Caco-2 (cell line): ENCODE measurements around the gene PDE4D. TPM values are rescaled to one million over a fixed set of nuclear protein-coding genes. Genes with fewer than 3 reads are reported as not detected.

Experiments
- BruUV-seq: library from RNA; stranded (reverse); fragments of 400-500 nt; replicated peaks from 2 replicates; lab custom pipeline; 2021; lab: Mats Ljungman, UMichigan
- CTCF ChIA-PET: fragments of 300-600 bp; sonication (Branson Sonifier 250); formaldehyde crosslinking; loops from one replicate; lab custom pipeline; 2022; ENCODE audit warnings: antibody characterized with exemption; lab: Charles Lee
- POLR2A ChIA-PET: fragments of 300-600 bp; sonication (Branson Sonifier 250); formaldehyde crosslinking; loops from one replicate; lab custom pipeline; 2022; ENCODE audit warnings: antibody characterized with exemption; lab: Charles Lee
- DNase-seq, 2 experiments: peaks; one replicate each; pipeline versions ENCODE4 v3.0.0 to v3.0.0-alpha.2; 2020 to 2022
- H3K27me3 ChIP-seq: replicated peaks from 2 replicates; pipeline ENCODE4 v1.6.0; 2011; ENCODE audit warnings: low read length; ENCODE audit not compliant: control insufficient read depth, insufficient read depth
- H3K36me3 ChIP-seq: 2 replicates; pipeline ENCODE4 v1.5.1; 2011; ENCODE audit warnings: low read length; ENCODE audit not compliant: control insufficient read depth, insufficient read depth
- H3K4me1 ChIP-seq: fragments of 250-450 bp; sonication (Bioruptor Pico); 2 replicates; pipeline ENCODE4 v1.5.1; 2020; ENCODE audit warnings: mild to moderate bottlenecking
- H3K4me3 ChIP-seq: 2 replicates; pipeline ENCODE4 v1.5.1; 2011; ENCODE audit warnings: low read depth, mild to moderate bottlenecking, control low read depth, low read length
- H3K9me3 ChIP-seq: fragments of 250-450 bp; sonication (Bioruptor Pico); 2 replicates; pipeline ENCODE4 v1.5.1; 2020; ENCODE audit warnings: mild to moderate bottlenecking, moderate library complexity
- H3K27ac Mint-ChIP-seq: one replicate; pipeline ENCODE4 v1.8.0; 2022; ENCODE audit warnings: mixed read lengths; ENCODE audit not compliant: unreplicated experiment
- H3K27me3 Mint-ChIP-seq: one replicate; pipeline ENCODE4 v1.8.0; 2022; ENCODE audit warnings: mixed read lengths; ENCODE audit not compliant: insufficient read depth, unreplicated experiment
- H3K36me3 Mint-ChIP-seq: one replicate; pipeline ENCODE4 v1.8.0; 2022; ENCODE audit warnings: mild to moderate bottlenecking, mixed read lengths; ENCODE audit not compliant: insufficient read depth, unreplicated experiment
- H3K4me1 Mint-ChIP-seq: one replicate; pipeline ENCODE4 v1.8.0; 2022; ENCODE audit warnings: low read depth, mixed read lengths; ENCODE audit not compliant: unreplicated experiment
- H3K4me3 Mint-ChIP-seq: one replicate; pipeline ENCODE4 v1.8.0; 2022; ENCODE audit warnings: mild to moderate bottlenecking, moderate library complexity, mixed read lengths; ENCODE audit not compliant: unreplicated experiment
- H3K9me3 Mint-ChIP-seq: one replicate; pipeline ENCODE4 v1.8.0; 2022; ENCODE audit warnings: mixed read lengths; ENCODE audit not compliant: unreplicated experiment
- intact Hi-C: fragments of 100-400 bp; cut with micrococcal nuclease; formaldehyde crosslinking; loops from one replicate; pipeline ENCODE4 v1.10.0; 2022; ENCODE audit not compliant: unreplicated experiment
- total RNA-seq: library from RNA; stranded (reverse); gene quantifications from 2 replicates; pipeline ENCODE4 v1.2.3, GENCODE V29; 2022
- TF ChIP-seq, protein P1 (sequence below), 2 experiments: fragments of 200-600 bp in 1 of 2; IDR thresholded peaks; 1 replicate in 1 of 2; 2 replicates in 1 of 2; pipeline versions ENCODE4 v1.5.1 to v1.8.0; 2011 to 2022; ENCODE audit warnings: antibody characterized with exemption in 1 of 2, control low read depth in 1 of 2, inconsistent platforms in 1 of 2, low read depth in 1 of 2, low read length in 1 of 2, mild to moderate bottlenecking in 1 of 2, moderate library complexity in 1 of 2; ENCODE audit not compliant: insufficient read depth in 1 of 2, severe bottlenecking in 1 of 2, unreplicated experiment in 1 of 2

The PDE4D gene
- total RNA-seq, 1 experiment from 2014 or later, result 89.8 TPM

DNA sequence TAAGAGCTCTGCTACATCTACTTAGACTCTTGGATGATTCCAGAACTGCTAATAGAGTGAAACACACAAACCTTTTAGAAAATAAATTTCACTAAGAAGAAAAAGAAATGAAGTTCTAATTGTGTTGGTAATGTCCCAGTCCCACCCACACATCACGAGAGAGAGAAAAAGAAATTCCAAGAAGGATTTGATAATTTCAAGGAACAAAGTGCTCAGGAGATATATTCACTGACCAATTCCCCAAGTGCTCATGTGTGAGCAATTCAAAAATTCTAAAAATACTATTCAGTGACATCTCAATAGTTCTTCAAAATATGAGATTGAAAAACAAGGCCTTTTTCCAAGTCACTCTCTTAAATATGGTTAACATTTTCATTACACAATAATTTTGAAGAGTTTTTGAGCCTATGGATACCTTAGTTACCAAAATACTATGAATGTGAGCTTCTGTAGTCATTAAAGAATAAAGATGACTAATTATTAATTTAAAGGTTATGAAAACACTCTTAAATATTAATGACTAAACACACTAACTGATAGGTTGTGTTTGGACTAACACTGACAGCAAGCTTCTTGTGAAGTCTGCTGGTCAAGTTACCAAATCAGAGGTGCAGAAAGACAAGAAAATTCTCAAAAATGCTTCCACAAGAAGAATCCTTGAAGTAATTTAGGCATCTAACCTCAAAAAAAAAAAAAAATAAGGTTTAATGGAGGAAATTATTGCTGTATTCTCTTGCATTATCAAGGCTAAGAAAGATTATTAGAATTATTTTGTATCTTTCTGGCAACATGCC is 245.3 kb downstream of the PDE4D start:
- peaks cover 7% of the 10 kb centered on the region; the same call in 1 of the 2 replicates for H3K4me1 ChIP-seq
- H3K4me3 Mint-ChIP-seq, result no peak overlapping the region

DNA sequence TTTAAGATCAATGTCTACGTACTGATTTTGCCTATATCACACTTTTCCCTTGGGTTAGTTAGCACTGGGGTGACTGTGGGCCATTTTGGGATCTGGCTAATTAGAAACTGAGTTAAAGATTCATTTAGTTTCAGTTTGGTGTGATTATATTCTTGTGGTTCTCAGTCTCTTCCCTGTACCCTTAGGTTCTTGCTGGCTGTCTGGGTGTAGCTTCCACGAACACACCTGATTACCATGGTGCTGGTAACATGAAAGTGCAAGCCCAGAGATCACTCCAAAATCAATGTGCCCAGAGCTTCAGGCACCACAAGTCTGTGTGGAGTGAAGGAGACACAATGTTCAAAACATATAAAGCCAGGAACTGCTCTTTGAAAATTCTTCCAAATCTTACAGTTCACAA is 248.1 kb downstream of the PDE4D start:
- Mint-ChIP-seq H3K36me3 (no peaks in the 10 kb centered on the region), H3K9me3 (no peaks in the 10 kb centered on the region), H3K4me1 (peaks cover 8% of the 10 kb centered on the region), H3K27ac (no peak overlapping the region), H3K4me3 (no peak overlapping the region), H3K27me3 (peaks cover 3% of the 10 kb centered on the region)
- Histone ChIP-seq H3K9me3 (no peaks in the 10 kb centered on the region), H3K36me3 (no peaks in the 10 kb centered on the region), H3K4me3 (no peak overlapping the region), H3K27me3 (no peaks in the 10 kb centered on the region), H3K4me1 (peaks cover 7% of the 10 kb centered on the region; the same call in 1 of the 2 replicates)
- DNase-seq, result no peak
- no TSS peak for BruUV-seq
- ChIA-PET CTCF (no interaction called here), POLR2A (no interaction called here)
- TF ChIP-seq, protein P1, sequence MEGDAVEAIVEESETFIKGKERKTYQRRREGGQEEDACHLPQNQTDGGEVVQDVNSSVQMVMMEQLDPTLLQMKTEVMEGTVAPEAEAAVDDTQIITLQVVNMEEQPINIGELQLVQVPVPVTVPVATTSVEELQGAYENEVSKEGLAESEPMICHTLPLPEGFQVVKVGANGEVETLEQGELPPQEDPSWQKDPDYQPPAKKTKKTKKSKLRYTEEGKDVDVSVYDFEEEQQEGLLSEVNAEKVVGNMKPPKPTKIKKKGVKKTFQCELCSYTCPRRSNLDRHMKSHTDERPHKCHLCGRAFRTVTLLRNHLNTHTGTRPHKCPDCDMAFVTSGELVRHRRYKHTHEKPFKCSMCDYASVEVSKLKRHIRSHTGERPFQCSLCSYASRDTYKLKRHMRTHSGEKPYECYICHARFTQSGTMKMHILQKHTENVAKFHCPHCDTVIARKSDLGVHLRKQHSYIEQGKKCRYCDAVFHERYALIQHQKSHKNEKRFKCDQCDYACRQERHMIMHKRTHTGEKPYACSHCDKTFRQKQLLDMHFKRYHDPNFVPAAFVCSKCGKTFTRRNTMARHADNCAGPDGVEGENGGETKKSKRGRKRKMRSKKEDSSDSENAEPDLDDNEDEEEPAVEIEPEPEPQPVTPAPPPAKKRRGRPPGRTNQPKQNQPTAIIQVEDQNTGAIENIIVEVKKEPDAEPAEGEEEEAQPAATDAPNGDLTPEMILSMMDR (IDR thresholded peaks at IDR 0.05; ENCODE audit: insufficient read depth in 1 of 2, low read depth in 1 of 2, low read length in 1 of 2, severe bottlenecking in 1 of 2, unreplicated experiment in 1 of 2), result no peak
- intact Hi-C loops, result no loop called here

More for the DNA sequence above, 245.3 kb downstream of the PDE4D start:
- Mint-ChIP-seq H3K36me3 (no peaks in the 10 kb centered on the region), H3K27me3 (no peaks in the 10 kb centered on the region), H3K27ac (no peak overlapping the region), H3K4me1 (peaks cover 8% of the 10 kb centered on the region), H3K9me3 (no peaks in the 10 kb centered on the region)
- no TSS peak for BruUV-seq
- no peak for DNase-seq
- TF ChIP-seq, protein P1 (IDR thresholded peaks at IDR 0.05; ENCODE audit: insufficient read depth in 1 of 2, low read depth in 1 of 2, low read length in 1 of 2, severe bottlenecking in 1 of 2, unreplicated experiment in 1 of 2), result no peak
- Histone ChIP-seq H3K36me3 (no peaks in the 10 kb centered on the region), H3K9me3 (no peaks in the 10 kb centered on the region), H3K27me3 (no peaks in the 10 kb centered on the region), H3K4me3 (no peak overlapping the region)
- ChIA-PET CTCF (no interaction called here), POLR2A (no interaction called here)
- intact Hi-C loops, result no loop called here

DNA sequence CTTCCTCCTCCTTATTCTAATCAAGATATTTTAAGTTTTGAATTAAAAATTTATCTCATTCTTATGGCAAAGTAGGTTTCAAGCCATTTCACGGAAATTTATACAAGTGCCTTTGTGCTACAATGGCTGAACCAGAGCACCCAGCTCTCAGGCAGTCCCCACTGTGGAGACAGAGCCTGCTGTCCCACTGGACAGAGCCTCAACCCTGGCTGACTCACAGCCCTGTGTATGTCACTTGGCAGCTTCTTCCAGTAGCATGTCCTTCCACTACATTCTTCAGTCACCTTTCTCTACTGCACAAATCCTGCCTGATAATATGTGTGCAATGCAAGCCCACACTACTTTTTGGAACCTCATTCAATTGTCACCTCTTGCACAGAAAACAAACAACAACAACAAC is 253.1 kb downstream of the PDE4D start:
- H3K27me3 ChIP-seq, result no peaks in the 10 kb centered on the region
- H3K36me3 ChIP-seq, result no peaks in the 10 kb centered on the region
- CTCF ChIA-PET, result no interaction called here
- no peaks in the 10 kb centered on the region for H3K4me1 ChIP-seq
- POLR2A ChIA-PET, result no interaction called here
- H3K4me1 Mint-ChIP-seq, result no peaks in the 10 kb centered on the region
- H3K36me3 Mint-ChIP-seq, result no peaks in the 10 kb centered on the region
- no peak for DNase-seq
- H3K27me3 Mint-ChIP-seq, result peaks cover 17% of the 10 kb centered on the region
- intact Hi-C loops, result no loop called here
- no peak overlapping the region for H3K27ac Mint-ChIP-seq
- TF ChIP-seq, protein P1 (IDR thresholded peaks at IDR 0.05; ENCODE audit: insufficient read depth in 1 of 2, low read depth in 1 of 2, low read length in 1 of 2, severe bottlenecking in 1 of 2, unreplicated experiment in 1 of 2), result no peak
- H3K4me3 ChIP-seq, result no peak overlapping the region
- no TSS peak for BruUV-seq
- no peaks in the 10 kb centered on the region for H3K9me3 ChIP-seq
- no peaks in the 10 kb centered on the region for H3K9me3 Mint-ChIP-seq
- H3K4me3 Mint-ChIP-seq, result no peak overlapping the region
